HepG2 (cell line): Measurements from ENCODE around the gene PCP4. TPM values are rescaled to one million over a fixed set of nuclear protein-coding genes. Genes with fewer than 3 reads are reported as not detected.

ENCODE experiments used
- ATAC-seq: fragments of 200-7000 bp; cut with Tn5 transposase; 3 replicates; pipeline ENCODE4 v1.9.1; 2020; ENCODE audit warnings: mild to moderate bottlenecking, moderate library complexity
- BruUV-seq: library from RNA; stranded (reverse); fragments of 400-500 nt; replicated peaks from 2 replicates; lab custom pipeline; 2021; lab: Mats Ljungman, UMichigan
- CTCF ChIA-PET: fragments of 300-600 bp; formaldehyde crosslinking; extraction: SDS; loops from one replicate; lab custom pipeline; 2021; ENCODE audit warnings: low total read pairs, inconsistent platforms, low intra/inter-chr PET ratio; lab: Yijun Ruan, JAX
- POLR2A ChIA-PET: fragments of 350-600 bp; sonication (Branson Sonifier 250); formaldehyde crosslinking; loops from one replicate; lab custom pipeline; 2020; ENCODE audit warnings: antibody characterized with exemption, inconsistent platforms; lab: Yijun Ruan, JAX
- DNase-seq: peaks from one replicate; pipeline ENCODE4 v3.0.0-alpha.2; 2015; ENCODE audit warnings: low spot score
- FAIRE-seq: peaks from 3 replicates; lab custom pipeline; 2011; peaks lifted over from hg19 to GRCh38; lab: Jason Lieb, UNC
- H2AFZ ChIP-seq: one replicate; pipeline ENCODE4 v1.6.1; 2011; ENCODE audit warnings: low read length, inconsistent platforms
- H3K27ac ChIP-seq: fragments of 300-600 bp; 3 replicates; pipeline ENCODE4 v1.8.0; 2011; ENCODE audit warnings: mixed run types, mild to moderate bottlenecking, mixed read lengths, low read length, inconsistent platforms; ENCODE audit not compliant: insufficient read depth; ENCODE audit errors: extremely low read length
- H3K27me3 ChIP-seq, 2 experiments: fragments of 200-600 bp in 1 of 2; 2 replicates in 1 of 2; 3 replicates in 1 of 2; pipeline versions ENCODE4 v1.6.0 to v1.8.0; 2011; ENCODE audit warnings: low read length in 2 of 2, mild to moderate bottlenecking in 2 of 2, moderate library complexity in 2 of 2, inconsistent platforms in 1 of 2; ENCODE audit not compliant: insufficient read depth in 2 of 2, control insufficient read depth in 1 of 2
- H3K36me3 ChIP-seq, 2 experiments: fragments of 200-600 bp in 1 of 2; replicated peaks in 1 of 2; 2 replicates in 1 of 2; 3 replicates in 1 of 2; pipeline versions ENCODE4 v1.5.1 to v1.8.0; 2011; ENCODE audit warnings: low read length in 2 of 2, inconsistent platforms in 1 of 2; ENCODE audit not compliant: insufficient read depth in 2 of 2, control insufficient read depth in 1 of 2
- H3K4me1 ChIP-seq: 2 replicates; pipeline ENCODE4 v1.5.1; 2012; ENCODE audit warnings: low read length, inconsistent platforms; ENCODE audit not compliant: insufficient read depth
- H3K4me2 ChIP-seq: 2 replicates; pipeline ENCODE4 v1.6.0; 2011; ENCODE audit warnings: low read depth, low read length, inconsistent platforms
- H3K4me3 ChIP-seq, 3 experiments: fragments of 200-600 bp in 1 of 3; sonication (generic), shearing (Covaris generic) in 1 of 3; replicated peaks in 1 of 3; 2 replicates each; pipeline ENCODE4 v1.5.1; 2011 to 2016; ENCODE audit warnings: low read length in 3 of 3, inconsistent platforms in 2 of 3, low read depth in 2 of 3, mild to moderate bottlenecking in 2 of 3, control low read depth in 1 of 3, mixed read lengths in 1 of 3; ENCODE audit not compliant: insufficient read depth in 1 of 3
- H3K79me2 ChIP-seq: one replicate; pipeline ENCODE4 v1.6.1; 2011; ENCODE audit warnings: low read length, inconsistent platforms; ENCODE audit not compliant: insufficient read depth
- H3K9ac ChIP-seq: 2 replicates; pipeline ENCODE4 v1.6.0; 2011; ENCODE audit warnings: mild to moderate bottlenecking, low read depth, low read length, inconsistent platforms; ENCODE audit not compliant: insufficient read depth
- H3K9me3 ChIP-seq: 2 replicates; pipeline ENCODE4 v1.5.1; 2012; ENCODE audit warnings: mild to moderate bottlenecking, low read length
- H4K20me1 ChIP-seq: 2 replicates; pipeline ENCODE4 v1.6.0; 2011; ENCODE audit warnings: inconsistent platforms, mild to moderate bottlenecking, low read length, moderate library complexity; ENCODE audit not compliant: insufficient read depth
- CBX5 ChIP-seq: sonication (generic); formaldehyde crosslinking; IDR thresholded peaks from 2 replicates; pipeline ENCODE4 v1.4.0; 2020; ENCODE audit warnings: missing genetic modification reagents, borderline replicate concordance
- FOXK2 ChIP-seq: fragments of 450-650 bp; IDR thresholded peaks from 2 replicates; pipeline ENCODE4 v1.6.1; 2016
- JDP2 ChIP-seq: sonication (generic); formaldehyde crosslinking; IDR thresholded peaks from 2 replicates; pipeline ENCODE4 v1.8.1; 2022; ENCODE audit warnings: missing genetic modification reagents, borderline replicate concordance
- PCBP2 ChIP-seq: fragments of 200-400 bp; formaldehyde crosslinking; optimal IDR thresholded peaks from 2 replicates; pipeline ENCODE3; 2018; ENCODE audit warnings: low read length, low read depth; ENCODE audit not compliant: poor library complexity, severe bottlenecking
- WIZ ChIP-seq: sonication (generic); formaldehyde crosslinking; IDR thresholded peaks from 2 replicates; pipeline ENCODE4 v1.5.1; 2020; ENCODE audit warnings: mild to moderate bottlenecking, missing genetic modification reagents
- ZNF446 ChIP-seq: sonication (generic); formaldehyde crosslinking; IDR thresholded peaks from 2 replicates; pipeline ENCODE4 v1.5.0; 2020; ENCODE audit warnings: mild to moderate bottlenecking, missing genetic modification reagents
- ZNF572 ChIP-seq: sonication (generic); formaldehyde crosslinking; IDR thresholded peaks from 2 replicates; pipeline ENCODE4 v1.5.1; 2020; ENCODE audit warnings: mild to moderate bottlenecking, missing genetic modification reagents
- ZSCAN31 ChIP-seq: sonication (generic); formaldehyde crosslinking; IDR thresholded peaks from 2 replicates; pipeline ENCODE4 v1.5.0; 2020; ENCODE audit warnings: low read depth, mild to moderate bottlenecking, missing genetic modification reagents
- in situ Hi-C: cut with HindIII; loops from 2 replicates; pipeline ENCODE4 v1.10.0; 2017; ENCODE audit warnings: low pct_unique_long_range_greater_than_20kb; ENCODE audit not compliant: extremely low pct_ligation_motif_present
- intact Hi-C: fragments of 100-400 bp; cut with micrococcal nuclease; formaldehyde crosslinking; loops from one replicate; pipeline ENCODE4 v1.10.0; 2022; ENCODE audit not compliant: unreplicated experiment
- polyA plus RNA-seq, 8 experiments: library from polyadenylated mRNA; depleted of rRNA in 3 of 8; stranded (reverse) in 7 of 8; unstranded in 1 of 8; fragments of >200 nt; fragmentation: Illumina TruSeq in 4 of 8; extraction: Trizol in 4 of 8; gene quantifications; 2 replicates each; pipeline versions ENCODE4 v1.2.1 to v1.2.3, GENCODE V29; 2011 to 2016; ENCODE audit warnings: low read depth in 4 of 8, missing spikeins in 1 of 8, mixed read lengths in 1 of 8; ENCODE audit not compliant: insufficient read depth in 1 of 8
- total RNA-seq, 5 experiments: library from RNA; depleted of rRNA; stranded (reverse); fragments of >200 nt; fragmentation: Illumina TruSeq; extraction: Trizol; gene quantifications; 2 replicates each; pipeline ENCODE4 v1.2.3, GENCODE V29; 2016; ENCODE audit warnings: low read depth in 1 of 5
- TF ChIP-seq, protein P1 (sequence below): sonication (generic); formaldehyde crosslinking; IDR thresholded peaks from 2 replicates; pipeline ENCODE4 v1.5.1; 2020; ENCODE audit warnings: mild to moderate bottlenecking, missing genetic modification reagents, moderate library complexity
- TF ChIP-seq, protein P2 (sequence below): sonication (generic); formaldehyde crosslinking; IDR thresholded peaks from 2 replicates; pipeline ENCODE4 v1.5.0; 2020; ENCODE audit warnings: missing genetic modification reagents

Gene PCP4
- total and polyA plus RNA-seq, 2 of the 13 experiments (the other 11 are each of a cell fraction or from before 2014, with no cell fraction given): not detected

DNA sequence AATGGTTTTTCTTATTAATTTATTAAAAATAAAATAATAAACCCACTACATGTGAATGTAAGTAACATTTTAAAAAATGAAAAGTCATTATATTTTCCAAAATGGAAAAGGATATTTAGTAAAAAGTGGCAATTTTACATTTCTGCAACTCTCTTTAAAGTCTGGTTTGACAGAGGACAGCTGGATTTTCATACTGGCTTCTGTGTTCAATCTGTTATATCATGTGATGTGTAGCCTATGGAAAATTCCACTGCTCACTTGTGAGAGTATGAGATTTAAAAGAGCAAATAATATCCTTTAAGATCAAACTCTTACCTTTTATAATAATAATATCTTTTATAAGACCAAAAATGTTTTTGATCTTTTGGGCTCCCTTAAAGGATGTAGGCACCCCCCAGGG lies 33.7 kb downstream of the PCP4 start:
- Histone ChIP-seq H3K4me3 (no peak overlapping the region), H3K9ac (no peak overlapping the region), H3K4me2 (no peak overlapping the region), H2AFZ (no peak overlapping the region), H3K27ac (no peak overlapping the region), H3K36me3 (no peaks in the 10 kb centered on the region), H3K79me2 (no peaks in the 10 kb centered on the region), H3K9me3 (peaks cover 76% of the 10 kb centered on the region)
- ChIA-PET POLR2A (no interaction called here), CTCF (no interaction called here)
- intact Hi-C loops: no loop called here
- ATAC-seq: no peak
- BruUV-seq: no TSS peak
- TF ChIP-seq, protein P1, sequence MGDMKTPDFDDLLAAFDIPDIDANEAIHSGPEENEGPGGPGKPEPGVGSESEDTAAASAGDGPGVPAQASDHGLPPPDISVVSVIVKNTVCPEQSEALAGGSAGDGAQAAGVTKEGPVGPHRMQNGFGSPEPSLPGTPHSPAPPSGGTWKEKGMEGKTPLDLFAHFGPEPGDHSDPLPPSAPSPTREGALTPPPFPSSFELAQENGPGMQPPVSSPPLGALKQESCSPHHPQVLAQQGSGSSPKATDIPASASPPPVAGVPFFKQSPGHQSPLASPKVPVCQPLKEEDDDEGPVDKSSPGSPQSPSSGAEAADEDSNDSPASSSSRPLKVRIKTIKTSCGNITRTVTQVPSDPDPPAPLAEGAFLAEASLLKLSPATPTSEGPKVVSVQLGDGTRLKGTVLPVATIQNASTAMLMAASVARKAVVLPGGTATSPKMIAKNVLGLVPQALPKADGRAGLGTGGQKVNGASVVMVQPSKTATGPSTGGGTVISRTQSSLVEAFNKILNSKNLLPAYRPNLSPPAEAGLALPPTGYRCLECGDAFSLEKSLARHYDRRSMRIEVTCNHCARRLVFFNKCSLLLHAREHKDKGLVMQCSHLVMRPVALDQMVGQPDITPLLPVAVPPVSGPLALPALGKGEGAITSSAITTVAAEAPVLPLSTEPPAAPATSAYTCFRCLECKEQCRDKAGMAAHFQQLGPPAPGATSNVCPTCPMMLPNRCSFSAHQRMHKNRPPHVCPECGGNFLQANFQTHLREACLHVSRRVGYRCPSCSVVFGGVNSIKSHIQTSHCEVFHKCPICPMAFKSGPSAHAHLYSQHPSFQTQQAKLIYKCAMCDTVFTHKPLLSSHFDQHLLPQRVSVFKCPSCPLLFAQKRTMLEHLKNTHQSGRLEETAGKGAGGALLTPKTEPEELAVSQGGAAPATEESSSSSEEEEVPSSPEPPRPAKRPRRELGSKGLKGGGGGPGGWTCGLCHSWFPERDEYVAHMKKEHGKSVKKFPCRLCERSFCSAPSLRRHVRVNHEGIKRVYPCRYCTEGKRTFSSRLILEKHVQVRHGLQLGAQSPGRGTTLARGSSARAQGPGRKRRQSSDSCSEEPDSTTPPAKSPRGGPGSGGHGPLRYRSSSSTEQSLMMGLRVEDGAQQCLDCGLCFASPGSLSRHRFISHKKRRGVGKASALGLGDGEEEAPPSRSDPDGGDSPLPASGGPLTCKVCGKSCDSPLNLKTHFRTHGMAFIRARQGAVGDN (CRISPR knock-in tag): no peak
- TF ChIP-seq ZNF446 (CRISPR knock-in tag) (no peak), CBX5 (CRISPR knock-in tag) (no peak), ZSCAN31 (CRISPR knock-in tag) (no peak), ZNF572 (CRISPR knock-in tag) (no peak), PCBP2 (no peak), WIZ (CRISPR knock-in tag) (no peak), FOXK2 (no peak), JDP2 (no peak)
- TF ChIP-seq, protein P2, sequence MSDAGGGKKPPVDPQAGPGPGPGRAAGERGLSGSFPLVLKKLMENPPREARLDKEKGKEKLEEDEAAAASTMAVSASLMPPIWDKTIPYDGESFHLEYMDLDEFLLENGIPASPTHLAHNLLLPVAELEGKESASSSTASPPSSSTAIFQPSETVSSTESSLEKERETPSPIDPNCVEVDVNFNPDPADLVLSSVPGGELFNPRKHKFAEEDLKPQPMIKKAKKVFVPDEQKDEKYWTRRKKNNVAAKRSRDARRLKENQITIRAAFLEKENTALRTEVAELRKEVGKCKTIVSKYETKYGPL (CRISPR knock-in tag): no peak
- TF ChIP-seq, all 625 proteins: peak for 0
- Histone ChIP-seq H3K27me3 (no peaks in the 10 kb centered on the region), H4K20me1 (no peaks in the 10 kb centered on the region), H3K4me1 (no peaks in the 10 kb centered on the region)
- DNase-seq: no peak
- no peak for FAIRE-seq
- in situ Hi-C loops: no loop called here
